SKM-1 treated with dmso at 0.1 percent for 144 hours (cell line): ENCODE data around the gene PEBP1.

Source experiments
- DNase-seq: peaks from one replicate; lab custom pipeline; 2025; ENCODE audit not compliant: unreplicated experiment; lab: John Stamatoyannopoulos, UW

Gene PEBP1

GRCh38 chr12:118135788-118136558 lies at the start of gene PEBP1:
Gene PEBP1 (plus strand): TSS chr12:118136124. CDS start chr12:118136210, 86 bp downstream.
- peak; percentile 63 for DNase-seq

GRCh38 chr12:118089782-118090181 lies 46.1 kb upstream of the PEBP1 start:
- DNase-seq = no peak

GRCh38 chr12:118094039-118094438 lies 41.9 kb upstream of the PEBP1 start:
- DNase-seq = no peak

- no peak for DNase-seq
These were observed 37.5 kb upstream of the PEBP1 start for GRCh38 chr12:118098401-118098800.

GRCh38 chr12:118098911-118099671 lies 36.8 kb upstream of the PEBP1 start:
- no peak for DNase-seq

- DNase-seq = no peak
These were observed 34.9 kb upstream of the PEBP1 start for GRCh38 chr12:118101051-118101450.

- no peak for DNase-seq
These were observed 33.9 kb upstream of the PEBP1 start for GRCh38 chr12:118102070-118102469.

GRCh38 chr12:118102609-118103008 lies 33.3 kb upstream of the PEBP1 start:
- DNase-seq = no peak

- no peak for DNase-seq
These were observed 32.7 kb upstream of the PEBP1 start for GRCh38 chr12:118103201-118103600.

- peak; percentile 30 for DNase-seq
These were observed 32.1 kb upstream of the PEBP1 start, which contains the start of gene VSIG10 for GRCh38 chr12:118103601-118104382. Gene VSIG10 (minus strand): TSS chr12:118104011. CDS start chr12:118103671, 340 bp downstream.

- DNase-seq = no peak
These were observed 28.9 kb upstream of the PEBP1 start for GRCh38 chr12:118107011-118107410.

- DNase-seq = no peak
These were observed 28.2 kb upstream of the PEBP1 start for GRCh38 chr12:118107694-118108093.

- no peak for DNase-seq
These were observed 26.8 kb upstream of the PEBP1 start for GRCh38 chr12:118109088-118109487.

GRCh38 chr12:118119449-118119879 lies 16.5 kb upstream of the PEBP1 start:
- no peak for DNase-seq

- no peak for DNase-seq
These were observed 15.2 kb upstream of the PEBP1 start for GRCh38 chr12:118120579-118121363.

GRCh38 chr12:118122264-118122663 lies 13.7 kb upstream of the PEBP1 start:
- DNase-seq = no peak

- no peak for DNase-seq
These were observed 11.5 kb upstream of the PEBP1 start for GRCh38 chr12:118124333-118124874.

- DNase-seq = no peak
These were observed 10.2 kb upstream of the PEBP1 start for GRCh38 chr12:118125743-118126118.

GRCh38 chr12:118126119-118126757 lies 9.7 kb upstream of the PEBP1 start:
- DNase-seq = no peak

- DNase-seq = no peak
These were observed 8.1 kb upstream of the PEBP1 start for GRCh38 chr12:118127867-118128266.
